ENCODE results near the gene C1R.

DNA sequence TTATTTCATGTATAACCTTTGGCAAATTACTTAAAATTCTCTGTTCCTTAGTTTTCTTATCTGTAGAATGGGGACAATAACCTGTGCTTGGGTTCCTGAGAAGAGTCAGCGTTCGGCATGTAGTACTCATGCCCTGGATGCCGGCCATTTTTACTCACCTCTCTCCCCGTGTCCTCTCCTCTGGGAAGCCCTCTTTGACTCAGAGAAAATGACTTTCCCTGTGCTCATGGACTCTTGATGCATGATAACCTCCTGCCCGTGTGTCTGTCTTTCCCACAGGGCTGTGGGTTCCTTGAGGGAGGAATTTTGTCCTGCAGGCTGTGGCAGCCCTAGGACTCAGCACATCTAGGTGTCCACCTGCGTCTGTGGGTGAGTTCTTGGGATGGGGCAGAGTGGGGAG is 22.6 kb upstream of the C1R start:
- TF ChIP-seq, protein P1, sequence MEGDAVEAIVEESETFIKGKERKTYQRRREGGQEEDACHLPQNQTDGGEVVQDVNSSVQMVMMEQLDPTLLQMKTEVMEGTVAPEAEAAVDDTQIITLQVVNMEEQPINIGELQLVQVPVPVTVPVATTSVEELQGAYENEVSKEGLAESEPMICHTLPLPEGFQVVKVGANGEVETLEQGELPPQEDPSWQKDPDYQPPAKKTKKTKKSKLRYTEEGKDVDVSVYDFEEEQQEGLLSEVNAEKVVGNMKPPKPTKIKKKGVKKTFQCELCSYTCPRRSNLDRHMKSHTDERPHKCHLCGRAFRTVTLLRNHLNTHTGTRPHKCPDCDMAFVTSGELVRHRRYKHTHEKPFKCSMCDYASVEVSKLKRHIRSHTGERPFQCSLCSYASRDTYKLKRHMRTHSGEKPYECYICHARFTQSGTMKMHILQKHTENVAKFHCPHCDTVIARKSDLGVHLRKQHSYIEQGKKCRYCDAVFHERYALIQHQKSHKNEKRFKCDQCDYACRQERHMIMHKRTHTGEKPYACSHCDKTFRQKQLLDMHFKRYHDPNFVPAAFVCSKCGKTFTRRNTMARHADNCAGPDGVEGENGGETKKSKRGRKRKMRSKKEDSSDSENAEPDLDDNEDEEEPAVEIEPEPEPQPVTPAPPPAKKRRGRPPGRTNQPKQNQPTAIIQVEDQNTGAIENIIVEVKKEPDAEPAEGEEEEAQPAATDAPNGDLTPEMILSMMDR (conservative IDR thresholded peaks at IDR 0.05 in 1 of 2, IDR thresholded peaks at IDR 0.05 in 1 of 2; ENCODE audit: extremely low read depth in 1 of 2, insufficient read depth in 1 of 2, low read depth in 1 of 2, low read length in 2 of 2), result no peak
- no peak for TF ChIP-seq EZH2 (IDR thresholded peaks at IDR 0.05; ENCODE audit: borderline replicate concordance, low read length)

Measured in mammary epithelial cell (primary cell).